Ureter (tissue), 1 donor: ENCODE data around the gene NEDD9. TPM values are rescaled to one million over a fixed set of nuclear protein-coding genes. Genes with fewer than 3 reads are reported as not detected.

ENCODE experiments used
- DNase-seq: peaks from one replicate; pipeline ENCODE4 v3.0.0-alpha.2; 2020; ENCODE audit warnings: low spot score
- total RNA-seq: library from RNA; stranded (reverse); gene quantifications from one replicate; pipeline ENCODE4 v1.2.4, GENCODE V29; 2023
- donor health status: DM: yes; HTN: yes; CAD: no.

NEDD9 gene
- total RNA-seq, 1 donor from 2014 or later, result 65.8 TPM

DNA sequence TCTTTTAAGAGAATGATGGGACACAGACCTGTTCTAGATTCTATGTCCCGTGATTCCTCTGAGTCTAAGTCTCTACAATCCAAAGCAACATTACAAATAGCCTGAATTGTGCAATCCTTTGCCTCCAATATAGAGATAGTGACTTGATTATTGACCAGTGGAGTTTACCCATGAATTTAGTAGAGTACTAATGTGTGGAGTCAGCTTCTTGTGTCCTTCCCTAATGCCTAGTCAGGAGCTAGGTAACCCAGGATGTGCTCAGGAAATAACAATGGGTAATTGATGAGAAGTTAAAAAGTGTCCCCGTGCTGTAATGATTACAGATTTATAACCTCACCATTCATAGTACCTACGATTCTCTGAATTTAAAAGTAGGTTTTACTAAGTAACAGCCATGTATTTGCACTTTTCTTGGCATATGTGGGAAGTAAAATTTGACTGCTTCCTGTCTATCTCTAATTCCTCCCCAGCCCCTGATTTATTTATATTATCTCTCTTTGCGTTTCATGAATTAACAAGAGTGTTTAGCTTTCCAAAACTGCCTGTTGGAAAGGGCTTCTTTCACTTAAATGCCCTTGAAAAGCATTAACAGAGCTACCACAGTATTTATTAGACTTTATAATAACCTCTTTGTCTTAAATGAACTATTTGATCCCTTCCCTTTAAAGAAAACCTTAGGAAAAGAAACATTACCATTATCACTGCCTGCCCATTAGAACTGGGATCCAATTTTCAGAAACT, 30.5 kb downstream of the NEDD9 start:
- DNase-seq, result no peak

- no peak for DNase-seq
Observed at GRCh38 chr6:11201015-11201414, 31.5 kb downstream of the NEDD9 start.

DNA sequence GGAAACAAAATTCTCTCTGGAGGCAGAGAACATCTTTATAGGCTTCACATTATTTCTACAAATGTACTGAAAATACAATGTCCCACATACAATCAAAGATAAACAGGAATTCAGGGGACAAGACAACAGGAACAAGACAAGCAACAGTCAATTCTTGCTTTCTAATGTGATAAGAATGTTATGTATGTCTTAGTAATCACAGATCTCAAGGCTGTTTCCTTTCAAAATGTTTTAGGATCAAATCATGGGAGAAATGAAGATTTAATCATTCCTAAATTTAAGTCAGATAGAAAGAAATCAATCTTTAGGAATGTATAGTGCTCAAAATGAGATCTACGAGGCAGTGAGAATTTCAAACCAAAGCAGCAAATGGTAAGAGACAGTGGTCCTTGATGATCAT, 32.1 kb downstream of the NEDD9 start:
- no peak for DNase-seq

DNA sequence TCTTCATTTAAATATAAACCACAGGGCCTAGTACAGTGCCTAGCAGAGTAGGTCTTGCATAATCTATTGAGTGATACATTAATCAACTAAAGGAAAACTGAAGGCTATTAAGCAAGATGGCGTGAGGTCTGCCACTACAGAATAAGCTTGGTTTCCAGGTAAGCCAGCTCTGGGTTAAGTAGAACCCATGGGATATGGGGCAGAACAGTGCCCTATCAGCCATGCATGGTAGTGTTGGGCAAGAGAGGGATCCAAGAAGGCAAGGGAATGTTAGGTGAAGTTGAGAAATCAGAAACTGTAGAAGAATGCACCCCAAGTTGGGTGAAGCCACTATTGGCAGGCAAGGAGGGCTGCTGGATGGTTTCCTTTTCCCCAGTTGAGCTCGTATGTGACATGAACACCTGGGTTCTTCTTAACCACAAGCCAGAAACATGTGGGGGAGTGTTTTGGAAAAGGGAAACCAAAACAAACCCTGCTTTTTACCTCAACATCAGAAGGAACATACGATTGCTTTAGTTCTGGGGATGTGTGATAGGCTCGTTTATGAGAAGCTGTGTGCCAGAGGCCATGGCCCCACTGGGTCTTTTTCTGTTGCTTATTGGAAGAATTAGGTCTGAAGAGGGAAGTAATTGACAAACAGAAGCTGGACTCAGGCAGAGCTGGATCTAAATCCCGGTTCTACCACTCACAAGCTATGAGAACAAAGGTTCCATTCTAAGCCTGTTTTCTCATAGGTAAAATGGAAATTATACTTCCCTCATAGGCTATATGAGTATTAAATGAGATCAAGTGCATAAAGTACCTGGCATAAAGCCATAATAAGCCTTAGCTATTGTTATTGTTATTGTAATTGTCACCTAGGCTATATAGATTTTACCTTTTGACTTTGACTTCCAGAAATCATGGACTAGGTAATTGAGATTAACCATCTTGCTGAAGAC, 33.5 kb downstream of the NEDD9 start:
- DNase-seq, result no peak

DNA sequence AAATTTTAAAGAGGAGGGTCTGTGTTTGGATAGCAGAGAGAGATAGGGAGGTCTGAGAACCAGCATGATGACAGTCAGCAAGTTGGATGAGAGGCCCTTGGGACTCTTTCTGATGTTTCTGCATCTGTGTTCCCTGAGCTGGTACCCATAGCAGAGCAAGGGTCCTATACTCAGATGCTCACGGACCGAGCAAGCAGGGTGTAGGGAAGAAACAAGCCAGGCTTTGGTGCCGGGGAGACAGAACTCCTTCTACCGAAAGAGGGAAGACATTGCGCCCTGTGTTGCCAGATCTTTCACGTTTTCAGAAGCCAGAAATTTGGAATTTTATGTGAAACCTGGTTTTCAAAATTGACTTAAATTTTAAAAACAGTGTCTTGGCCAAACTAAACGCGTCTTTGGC, 34.6 kb downstream of the NEDD9 start:
- DNase-seq, result no peak

DNA sequence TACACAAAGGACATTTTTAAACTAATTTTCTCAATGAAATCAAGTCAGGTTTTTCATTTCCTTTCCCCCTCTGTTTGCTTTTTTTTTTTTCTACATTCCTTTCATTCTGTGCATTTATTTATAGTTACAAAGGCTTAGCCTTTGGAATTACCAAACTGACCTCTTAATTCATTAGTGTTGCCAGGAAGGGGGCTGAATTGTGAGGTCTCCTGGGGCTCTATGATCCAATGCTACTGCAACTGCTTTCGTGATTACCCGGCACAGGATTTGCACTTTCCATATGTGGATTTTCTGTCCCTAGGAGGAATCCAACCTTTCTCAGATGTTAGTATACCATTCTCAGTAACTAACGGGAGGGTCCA, 35.3 kb downstream of the NEDD9 start:
- no peak for DNase-seq

DNA sequence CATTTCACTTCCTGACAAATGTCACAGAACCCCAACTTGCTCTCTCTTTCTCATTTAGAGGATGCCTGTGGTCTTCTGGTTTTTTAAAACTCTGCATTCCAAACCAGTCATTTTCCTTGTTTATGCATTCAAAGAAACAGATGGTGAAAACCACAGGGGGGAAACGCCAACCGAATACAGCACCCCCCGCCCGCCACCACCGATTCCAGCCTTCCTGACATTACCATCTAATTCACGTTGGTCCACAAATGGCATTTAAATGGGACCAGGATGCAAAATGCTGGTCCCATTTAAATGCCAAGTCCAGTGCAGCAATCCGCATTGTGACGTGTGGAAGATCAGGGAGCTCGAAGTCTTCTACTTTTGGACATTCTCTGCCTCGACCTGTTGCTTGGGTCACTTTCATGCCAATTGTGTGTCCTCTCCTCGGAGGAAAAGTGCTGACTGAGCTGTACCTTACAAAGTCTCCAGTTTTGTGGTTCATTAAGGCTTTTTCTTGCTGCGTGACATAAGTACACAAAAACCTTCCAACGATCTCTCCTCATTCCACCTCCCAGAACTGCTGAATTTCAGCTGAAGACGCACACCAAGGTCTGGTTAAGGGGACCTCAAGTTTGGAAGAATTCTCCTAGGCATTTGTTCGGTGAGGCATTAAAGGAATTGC, 35.8 kb downstream of the NEDD9 start:
- DNase-seq, result no peak

DNA sequence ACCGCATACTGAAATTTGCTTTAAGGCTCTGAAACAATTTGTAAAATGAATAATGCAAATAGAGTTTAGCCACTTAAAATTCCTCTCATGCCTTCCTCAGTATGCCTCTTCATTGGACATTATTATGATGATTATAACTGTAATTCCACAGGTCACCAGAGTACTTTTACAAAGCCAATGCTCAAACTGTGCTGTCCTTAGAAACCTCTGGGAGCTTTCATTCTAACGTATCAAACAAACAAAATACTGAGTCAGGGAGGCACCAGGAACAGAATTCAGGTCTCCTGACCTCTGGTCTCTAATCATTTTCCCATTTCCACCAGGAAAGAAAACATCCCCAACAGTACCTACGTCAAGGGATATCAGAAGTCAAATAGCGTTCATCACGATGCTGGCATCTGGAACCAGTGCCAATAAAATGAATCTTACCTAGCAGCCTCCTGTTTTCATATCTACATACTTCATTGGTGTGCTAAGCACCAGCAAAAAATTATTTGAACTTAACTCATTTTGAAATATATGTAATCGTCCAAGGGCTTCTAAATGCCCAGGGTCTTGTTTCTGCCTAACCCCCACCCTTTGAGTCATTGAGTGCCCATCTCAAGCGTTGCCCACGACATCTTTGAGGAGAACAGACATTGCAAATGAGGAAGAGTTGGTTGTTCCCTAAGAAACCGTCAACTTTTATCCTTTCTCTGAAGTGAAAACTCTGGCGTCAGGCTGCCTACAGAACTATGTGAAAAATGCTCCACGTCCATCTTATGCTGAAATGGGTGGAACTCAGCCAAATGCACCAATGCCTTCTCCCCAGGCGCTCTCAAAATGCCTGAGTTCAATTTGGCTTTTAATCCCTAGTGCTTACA, 37.9 kb downstream of the NEDD9 start:
- DNase-seq, result no peak

- DNase-seq, result no peak
Observed at GRCh38 chr6:11193434-11193833, 39.0 kb downstream of the NEDD9 start.

DNA sequence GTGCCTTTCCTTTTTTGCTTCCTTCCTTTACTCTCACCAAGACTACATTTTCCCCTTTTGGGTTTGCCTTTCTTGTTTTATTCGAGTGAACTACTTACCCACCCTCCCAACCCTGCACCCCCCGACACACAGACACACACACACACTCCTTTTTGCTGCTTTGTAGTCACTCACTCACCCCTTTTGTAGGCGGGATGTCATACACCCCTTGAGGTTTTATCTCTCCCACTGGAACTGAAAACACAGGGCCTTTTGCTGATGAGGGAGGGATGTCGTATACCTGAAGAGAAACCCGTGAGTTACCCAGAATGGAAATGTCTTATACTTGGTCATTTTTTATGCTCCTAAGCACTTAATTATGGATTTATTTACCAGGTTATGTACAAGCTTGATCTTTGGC, 40.3 kb downstream of the NEDD9 start:
- no peak for DNase-seq

GRCh38 chr6:11190625-11191245, 41.7 kb downstream of the NEDD9 start:
- no peak for DNase-seq

GRCh38 chr6:11189865-11190624, 42.4 kb downstream of the NEDD9 start:
- DNase-seq, result no peak

DNA sequence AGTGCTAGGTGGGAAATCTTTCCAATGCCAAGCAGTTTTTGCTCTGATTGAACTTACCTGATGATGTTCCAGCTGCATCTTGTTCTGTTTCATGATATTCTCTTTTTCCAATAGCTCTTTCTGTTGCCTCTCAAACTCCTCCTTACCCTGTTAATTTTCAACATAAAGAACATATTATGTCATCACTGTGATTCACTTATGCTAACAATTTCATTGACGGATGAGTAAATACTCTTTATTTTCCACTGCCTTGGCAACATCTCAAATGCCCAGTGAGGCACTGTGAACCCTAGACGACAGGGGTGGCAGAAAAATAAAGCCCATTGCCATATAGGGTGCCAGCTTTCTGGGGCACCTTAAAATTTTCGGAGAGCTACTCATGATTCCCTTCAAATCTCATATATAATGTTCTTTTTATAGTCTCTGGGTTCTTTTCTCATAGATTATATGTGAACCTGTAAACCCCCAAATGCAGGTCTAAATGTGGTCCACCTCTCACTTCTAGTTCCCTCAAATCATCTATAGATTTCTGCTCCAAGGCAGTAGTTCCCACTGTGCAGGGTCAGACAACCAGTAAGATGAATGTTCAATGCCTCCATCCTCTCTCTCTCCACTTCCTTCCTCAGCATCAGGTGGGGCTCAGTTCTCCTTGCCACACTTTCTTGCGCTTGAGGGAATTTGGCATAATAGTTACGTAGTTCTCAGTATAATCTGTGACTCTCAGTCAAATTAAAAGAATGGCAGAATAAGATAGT, 44.1 kb downstream of the NEDD9 start:
- DNase-seq, result no peak

DNA sequence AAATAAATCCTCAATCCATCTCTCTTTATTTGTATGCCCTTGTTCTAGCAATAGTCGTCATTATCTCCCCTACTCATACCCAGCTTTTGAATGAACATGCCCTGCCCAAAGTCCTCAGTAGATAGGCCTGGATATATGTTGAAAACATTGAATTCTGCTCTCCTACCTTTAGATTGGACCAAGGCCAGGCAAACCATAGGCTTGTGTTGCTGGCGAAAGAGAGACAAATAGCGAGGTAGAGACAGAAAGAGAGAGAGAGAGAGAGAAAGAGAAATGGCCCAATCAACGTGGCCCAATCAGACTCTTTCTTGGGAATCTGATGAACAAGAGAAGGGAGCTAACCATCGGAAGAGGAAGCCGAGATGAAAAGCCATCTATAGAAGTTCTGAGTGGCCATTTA, 45.2 kb downstream of the NEDD9 start:
- DNase-seq, result no peak

DNA sequence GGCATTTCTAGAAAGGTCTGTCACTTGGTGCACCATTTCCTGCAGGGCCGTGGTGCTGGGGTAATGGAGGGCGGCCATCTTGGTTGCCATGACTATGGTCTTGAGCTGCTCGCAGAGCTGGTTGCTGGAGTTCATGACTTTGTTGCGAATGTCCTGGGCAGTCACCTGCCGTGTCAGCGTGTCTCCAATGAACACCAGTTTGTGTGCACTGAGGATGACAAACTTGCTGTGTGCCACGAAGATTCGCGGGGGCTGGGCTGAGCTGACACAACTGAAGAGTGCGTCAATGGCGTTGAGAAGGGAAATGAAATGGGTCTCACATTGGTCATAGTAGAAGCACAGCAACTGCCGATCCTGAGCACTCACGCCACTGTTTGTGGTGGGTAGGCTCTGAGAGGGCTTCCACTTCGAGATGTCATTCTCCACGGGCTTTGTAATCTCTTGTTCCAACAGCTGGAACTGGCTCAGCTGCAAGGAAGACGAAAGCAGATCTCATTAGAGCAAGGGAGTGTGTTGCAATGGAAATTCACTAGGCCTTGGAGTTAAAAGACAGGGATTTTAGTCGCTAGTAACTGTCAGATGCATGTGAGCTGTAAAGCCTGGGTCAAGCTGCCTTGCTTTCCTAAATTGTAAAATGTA, 47.1 kb downstream of the NEDD9 start:
- no peak for DNase-seq

DNA sequence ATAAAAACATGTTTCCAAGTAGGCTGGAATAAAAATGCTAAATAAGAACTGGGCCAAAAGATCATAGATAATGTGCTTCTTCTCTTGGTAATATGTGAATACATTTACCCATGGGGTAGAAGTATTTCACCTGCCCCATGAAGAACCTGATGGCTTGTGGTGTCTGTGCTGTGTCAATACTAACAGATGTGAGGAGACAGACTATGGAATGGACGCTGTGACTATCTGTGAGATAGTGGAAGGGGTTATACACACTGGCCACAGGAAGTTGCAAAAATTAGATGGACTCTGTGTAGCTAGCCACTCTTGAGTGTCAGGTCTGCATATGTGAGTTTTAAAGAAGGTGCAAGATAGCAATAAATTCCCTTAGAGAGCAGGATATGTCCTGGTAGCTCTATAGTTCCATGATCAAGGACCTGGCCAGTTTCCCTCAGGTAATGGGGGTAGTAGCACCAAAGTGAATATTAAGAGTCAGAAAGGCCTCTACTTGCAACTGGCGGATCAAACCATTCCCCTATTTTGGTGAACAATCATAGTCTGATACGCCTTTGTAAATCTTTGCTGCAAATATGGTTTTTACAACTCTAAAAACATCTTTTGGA, 48.6 kb downstream of the NEDD9 start:
- no peak for DNase-seq

DNA sequence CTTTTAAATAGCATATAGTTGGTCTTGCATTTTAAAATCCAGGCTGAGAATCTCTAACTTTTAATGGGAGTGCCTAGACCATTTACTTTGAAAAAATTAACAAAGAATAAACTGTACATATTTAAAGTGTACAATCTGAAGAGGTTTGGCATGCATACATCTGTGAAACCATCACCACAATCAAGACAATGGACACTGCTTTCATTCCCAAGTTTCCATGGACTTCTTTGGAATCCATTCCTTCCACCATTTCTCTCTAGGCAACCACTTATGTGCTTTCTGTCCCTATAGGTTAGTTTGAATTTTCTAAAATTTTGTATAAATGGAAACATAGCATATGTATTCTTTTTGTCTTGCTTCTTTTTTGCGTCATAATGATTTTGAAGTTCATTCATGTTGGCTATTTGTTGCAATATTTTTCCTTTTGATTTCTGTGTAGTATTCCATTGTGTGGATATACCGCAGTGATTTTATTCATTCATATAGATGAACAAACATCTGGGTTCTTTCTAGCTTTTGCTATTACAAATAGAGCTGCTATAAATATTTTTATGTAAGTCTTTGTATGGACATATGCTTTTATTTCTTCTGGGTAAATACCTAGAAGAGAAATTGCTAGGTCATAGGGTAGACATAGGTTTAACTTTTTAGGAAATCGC, 50.9 kb downstream of the NEDD9 start:
- no peak for DNase-seq
